Peyer's patch (tissue), 4 donors: Measurements from ENCODE around the gene MEA1. TPM values are rescaled to one million over a fixed set of nuclear protein-coding genes. Genes with fewer than 3 reads are reported as not detected.

Experiments
- DNase-seq, 3 donors: peaks; one replicate each; pipeline ENCODE4 v3.0.0-alpha.2; 2017 to 2019
- H3K27ac ChIP-seq, 4 donors: fragments of 200-600 bp; sonication (generic); one replicate each; pipeline ENCODE4 v1.5.1; 2016 to 2019
- H3K27me3 ChIP-seq, 2 donors: fragments of 200-600 bp; sonication (generic); one replicate each; pipeline ENCODE4 v1.5.1; 2019
- H3K36me3 ChIP-seq, 3 donors: fragments of 200-600 bp; sonication (generic); one replicate each; pipeline ENCODE4 v1.5.1; 2016 to 2019
- H3K4me1 ChIP-seq, 4 donors: fragments of 200-600 bp; sonication (generic); one replicate each; pipeline ENCODE4 v1.5.1; 2016 to 2019
- H3K4me3 ChIP-seq, 4 donors: fragments of 200-600 bp; sonication (generic); 1 replicate in 3 of 4; 2 replicates in 1 of 4; pipeline ENCODE4 v1.5.1; 2016 to 2019; ENCODE audit warnings: mild to moderate bottlenecking in 1 of 4
- H3K9me3 ChIP-seq, 4 donors: fragments of 200-600 bp; sonication (generic); one replicate each; pipeline ENCODE4 v1.5.1; 2016 to 2019; ENCODE audit warnings: mild to moderate bottlenecking in 1 of 4
- CTCF ChIP-seq, 6 experiments: fragments of 450-650 bp in 4 of 6; fragments of 200-600 bp in 2 of 6; sonication (generic) in 1 of 6; IDR thresholded peaks; one replicate each; pipeline ENCODE4 v1.5.1; 2017 to 2019; ENCODE audit warnings: antibody characterized with exemption in 6 of 6, mild to moderate bottlenecking in 3 of 6, moderate library complexity in 1 of 6
- POLR2A ChIP-seq, 2 donors: fragments of 450-650 bp; IDR thresholded peaks; one replicate each; pipeline ENCODE4 v1.5.1; 2017; ENCODE audit warnings: antibody characterized with exemption in 2 of 2, mild to moderate bottlenecking in 2 of 2, moderate library complexity in 2 of 2
- total RNA-seq, 4 donors: library from RNA; depleted of rRNA; stranded (reverse); fragments of >200 nt; gene quantifications; one replicate each; pipeline ENCODE4 v1.1.0, GENCODE V29; 2016

The MEA1 gene
- total RNA-seq, 4 donors from 2014 or later, result 34.3 to 40.4 (median 36.1) TPM

GRCh38 chr6:42969431-42969830, 44.3 kb downstream of the MEA1 start:
- no peak for TF ChIP-seq CTCF (IDR thresholded peaks at IDR 0.05)
- no peak for TF ChIP-seq POLR2A (IDR thresholded peaks at IDR 0.05)
- Histone ChIP-seq H3K27me3 (no peaks in the 10 kb centered on the region), H3K4me1 (no peaks in the 10 kb centered on the region), H3K9me3 (no peaks in the 10 kb centered on the region), H3K27ac (no peak overlapping the region), H3K36me3 (peaks cover 0 to 44% (median 0%) of the 10 kb centered on the region in 3 donors), H3K4me3 (no peak overlapping the region)
- no peak for DNase-seq

GRCh38 chr6:42968783-42969182, 45.0 kb downstream of the MEA1 start:
- Histone ChIP-seq H3K4me3 (no peak overlapping the region), H3K4me1 (no peaks in the 10 kb centered on the region), H3K9me3 (no peaks in the 10 kb centered on the region), H3K27ac (no peak overlapping the region), H3K36me3 (peaks cover 0 to 49% (median 0%) of the 10 kb centered on the region in 3 donors), H3K27me3 (no peaks in the 10 kb centered on the region)
- no peak for DNase-seq
- TF ChIP-seq CTCF (IDR thresholded peaks at IDR 0.05) (no peak), POLR2A (IDR thresholded peaks at IDR 0.05) (no peak)

GRCh38 chr6:42968126-42968701, 45.5 kb downstream of the MEA1 start:
- no peak for TF ChIP-seq CTCF (IDR thresholded peaks at IDR 0.05)
- no peak for TF ChIP-seq POLR2A (IDR thresholded peaks at IDR 0.05)
- no peaks in the 10 kb centered on the region for H3K9me3 ChIP-seq
- no peak overlapping the region for H3K4me3 ChIP-seq
- no peak overlapping the region for H3K27ac ChIP-seq
- no peaks in the 10 kb centered on the region for H3K4me1 ChIP-seq
- peaks cover 0 to 54% (median 0%) of the 10 kb centered on the region in 3 donors for H3K36me3 ChIP-seq
- DNase-seq, result no peak
- H3K27me3 ChIP-seq, result no peaks in the 10 kb centered on the region

- Histone ChIP-seq H3K36me3 (peaks cover 0 to 61% (median 0%) of the 10 kb centered on the region in 3 donors), H3K9me3 (no peaks in the 10 kb centered on the region), H3K27ac (no peak overlapping the region), H3K4me3 (no peak overlapping the region), H3K4me1 (no peaks in the 10 kb centered on the region), H3K27me3 (no peaks in the 10 kb centered on the region)
- TF ChIP-seq CTCF (IDR thresholded peaks at IDR 0.05) (no peak), POLR2A (IDR thresholded peaks at IDR 0.05) (no peak)
- no peak for DNase-seq
These were observed 46.5 kb downstream of the MEA1 start for GRCh38 chr6:42967228-42967627.

GRCh38 chr6:42966571-42966970, 47.2 kb downstream of the MEA1 start:
- no peak for DNase-seq
- H3K27ac ChIP-seq, result no peak overlapping the region
- no peaks in the 10 kb centered on the region for H3K27me3 ChIP-seq
- no peaks in the 10 kb centered on the region for H3K4me1 ChIP-seq
- TF ChIP-seq POLR2A (IDR thresholded peaks at IDR 0.05), result no peak
- no peak for TF ChIP-seq CTCF (IDR thresholded peaks at IDR 0.05)
- H3K9me3 ChIP-seq, result no peaks in the 10 kb centered on the region
- H3K36me3 ChIP-seq, result peaks cover 0 to 67% (median 0%) of the 10 kb centered on the region in 3 donors
- no peak overlapping the region for H3K4me3 ChIP-seq
